Keratinocyte (primary cell): ENCODE results near the gene CHPF.

Experiments
- EZH2 ChIP-seq: IDR thresholded peaks from one replicate; pipeline ENCODE4 v1.6.1; 2012; ENCODE audit warnings: inconsistent platforms, mild to moderate bottlenecking, low read length, moderate library complexity
- TF ChIP-seq, protein P1 (sequence below), 3 experiments: IDR thresholded peaks in 1 of 3; conservative IDR thresholded peaks in 1 of 3; optimal IDR thresholded peaks in 1 of 3; 2 replicates in 2 of 3; 3 replicates in 1 of 3; pipeline versions ENCODE3 to v1.5.1; 2011; ENCODE audit warnings: low read length in 3 of 3, mild to moderate bottlenecking in 3 of 3, moderate library complexity in 2 of 3, control low read depth in 1 of 3, inconsistent platforms in 1 of 3; ENCODE audit not compliant: insufficient read depth in 2 of 3; ENCODE audit errors: extremely low read depth in 1 of 3

DNA sequence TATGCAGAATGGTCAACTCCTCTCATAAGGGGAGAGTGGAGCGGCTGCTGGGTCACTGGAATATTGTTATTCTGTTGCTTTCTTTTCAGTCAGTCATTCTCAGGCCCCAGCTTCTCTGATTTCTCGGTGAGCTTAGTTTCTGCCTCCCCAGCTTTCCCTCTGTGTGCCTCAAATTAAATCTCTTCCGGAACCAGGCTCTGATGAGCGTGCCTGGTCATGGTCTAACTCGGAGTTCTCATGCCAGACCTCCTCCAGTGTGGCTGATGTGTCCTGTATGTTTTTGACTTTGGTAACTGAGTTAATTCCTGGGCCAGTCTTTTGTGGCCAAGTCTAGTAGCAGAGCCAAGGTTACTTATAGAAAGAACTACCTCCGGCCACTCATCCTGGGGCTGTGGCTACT is 49.1 kb upstream of the CHPF start:
- TF ChIP-seq EZH2 = no peak
- TF ChIP-seq, protein P1, sequence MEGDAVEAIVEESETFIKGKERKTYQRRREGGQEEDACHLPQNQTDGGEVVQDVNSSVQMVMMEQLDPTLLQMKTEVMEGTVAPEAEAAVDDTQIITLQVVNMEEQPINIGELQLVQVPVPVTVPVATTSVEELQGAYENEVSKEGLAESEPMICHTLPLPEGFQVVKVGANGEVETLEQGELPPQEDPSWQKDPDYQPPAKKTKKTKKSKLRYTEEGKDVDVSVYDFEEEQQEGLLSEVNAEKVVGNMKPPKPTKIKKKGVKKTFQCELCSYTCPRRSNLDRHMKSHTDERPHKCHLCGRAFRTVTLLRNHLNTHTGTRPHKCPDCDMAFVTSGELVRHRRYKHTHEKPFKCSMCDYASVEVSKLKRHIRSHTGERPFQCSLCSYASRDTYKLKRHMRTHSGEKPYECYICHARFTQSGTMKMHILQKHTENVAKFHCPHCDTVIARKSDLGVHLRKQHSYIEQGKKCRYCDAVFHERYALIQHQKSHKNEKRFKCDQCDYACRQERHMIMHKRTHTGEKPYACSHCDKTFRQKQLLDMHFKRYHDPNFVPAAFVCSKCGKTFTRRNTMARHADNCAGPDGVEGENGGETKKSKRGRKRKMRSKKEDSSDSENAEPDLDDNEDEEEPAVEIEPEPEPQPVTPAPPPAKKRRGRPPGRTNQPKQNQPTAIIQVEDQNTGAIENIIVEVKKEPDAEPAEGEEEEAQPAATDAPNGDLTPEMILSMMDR (optimal IDR thresholded peaks at IDR 0.05 in 1 of 3, IDR thresholded peaks at IDR 0.05 in 1 of 3, conservative IDR thresholded peaks at IDR 0.05 in 1 of 3; ENCODE audit: extremely low read depth in 1 of 3, insufficient read depth in 2 of 3, low read length in 3 of 3) = no peak
